ENCODE data around the gene ARHGAP40. TPM values are rescaled to one million over a fixed set of nuclear protein-coding genes. Genes with fewer than 3 reads are reported as not detected.

ARHGAP40 gene
- polyA plus RNA-seq, 1 experiment, result not detected

GRCh38 chr20:38602185-38602581 lies 574 bp downstream of the ARHGAP40 start:
- no peak for DNase-seq (ENCODE audit: low read depth, low spot score)
- CTCF ChIA-PET, result no interaction called here
- TF ChIP-seq CTCF (IDR thresholded peaks at IDR 0.05; ENCODE audit: low read depth, low read length), result no peak
- H3K9me3 ChIP-seq (ENCODE audit: control insufficient read depth, insufficient read depth, low read length), result no peaks in the 10 kb centered on the region; the same call in 1 of the 2 replicates
- H3K27me3 ChIP-seq (ENCODE audit: control insufficient read depth, insufficient read depth, low read length), result peaks cover 42% of the 10 kb centered on the region
- POLR2A ChIA-PET, result no interaction called here
- no peak overlapping the region for H3K27ac ChIP-seq (ENCODE audit: low read depth, low read length)
- H3K4me3 ChIP-seq (ENCODE audit: low read depth, low read length), result no peak overlapping the region

GRCh38 chr20:38603286-38603685 lies 1.7 kb downstream of the ARHGAP40 start:
- peaks cover 49% of the 10 kb centered on the region for H3K27me3 ChIP-seq (ENCODE audit: control insufficient read depth, insufficient read depth, low read length)
- TF ChIP-seq CTCF (IDR thresholded peaks at IDR 0.05; ENCODE audit: low read depth, low read length), result no peak
- no peaks in the 10 kb centered on the region; the same call in 1 of the 2 replicates for H3K9me3 ChIP-seq (ENCODE audit: control insufficient read depth, insufficient read depth, low read length)
- no peak for DNase-seq (ENCODE audit: low read depth, low spot score)
- H3K4me3 ChIP-seq (ENCODE audit: low read depth, low read length), result no peak overlapping the region
- CTCF ChIA-PET, result no interaction called here
- POLR2A ChIA-PET, result no interaction called here
- H3K27ac ChIP-seq (ENCODE audit: low read depth, low read length), result no peak overlapping the region

GRCh38 chr20:38604873-38605303 lies 3.3 kb downstream of the ARHGAP40 start:
- Histone ChIP-seq H3K27ac (ENCODE audit: low read depth, low read length) (no peak overlapping the region), H3K4me3 (ENCODE audit: low read depth, low read length) (no peak overlapping the region), H3K27me3 (ENCODE audit: control insufficient read depth, insufficient read depth, low read length) (peaks cover 48% of the 10 kb centered on the region), H3K9me3 (ENCODE audit: control insufficient read depth, insufficient read depth, low read length) (no peaks in the 10 kb centered on the region; the same call in 1 of the 2 replicates)
- TF ChIP-seq CTCF (IDR thresholded peaks at IDR 0.05; ENCODE audit: low read depth, low read length), result no peak
- no peak for DNase-seq (ENCODE audit: low read depth, low spot score)
- POLR2A ChIA-PET, result no interaction called here
- CTCF ChIA-PET, result no interaction called here

GRCh38 chr20:38607351-38607750 lies 5.7 kb downstream of the ARHGAP40 start:
- H3K9me3 ChIP-seq (ENCODE audit: control insufficient read depth, insufficient read depth, low read length), result no peaks in the 10 kb centered on the region
- ChIA-PET POLR2A (no interaction called here), CTCF (no interaction called here)
- no peak for DNase-seq (ENCODE audit: low read depth, low spot score)
- TF ChIP-seq CTCF (IDR thresholded peaks at IDR 0.05; ENCODE audit: low read depth, low read length), result no peak
- H3K27ac ChIP-seq (ENCODE audit: low read depth, low read length), result no peak overlapping the region
- peaks cover 25% of the 10 kb centered on the region for H3K27me3 ChIP-seq (ENCODE audit: control insufficient read depth, insufficient read depth, low read length)
- no peak overlapping the region for H3K4me3 ChIP-seq (ENCODE audit: low read depth, low read length)

- Histone ChIP-seq H3K9me3 (ENCODE audit: control insufficient read depth, insufficient read depth, low read length) (no peaks in the 10 kb centered on the region), H3K27ac (ENCODE audit: low read depth, low read length) (no peak overlapping the region), H3K27me3 (ENCODE audit: control insufficient read depth, insufficient read depth, low read length) (peaks cover 22% of the 10 kb centered on the region), H3K4me3 (ENCODE audit: low read depth, low read length) (no peak overlapping the region)
- POLR2A ChIA-PET, result no interaction called here
- CTCF ChIA-PET, result no interaction called here
- no peak for TF ChIP-seq CTCF (IDR thresholded peaks at IDR 0.05; ENCODE audit: low read depth, low read length)
- DNase-seq (ENCODE audit: low read depth, low spot score), result no peak
These were observed 6.6 kb downstream of the ARHGAP40 start for GRCh38 chr20:38608188-38608587.

Data from AG04450 (cell line).